GM12878 (cell line): ENCODE data around the gene TRERF1. TPM values are rescaled to one million over a fixed set of nuclear protein-coding genes. Genes with fewer than 3 reads are reported as not detected.

Experiments
- BCL3 ChIP-seq: IDR thresholded peaks from 2 replicates; pipeline ENCODE4 v1.6.1; 2011; ENCODE audit warnings: borderline replicate concordance, low read depth, mild to moderate bottlenecking, moderate library complexity, low read length; ENCODE audit not compliant: insufficient read depth, poor library complexity, severe bottlenecking
- BCLAF1 ChIP-seq: fragments of 450-650 bp; IDR thresholded peaks from 2 replicates; pipeline ENCODE4 v1.6.1; 2017; ENCODE audit warnings: antibody characterized with exemption, mild to moderate bottlenecking, moderate library complexity
- CEBPZ ChIP-seq: fragments of 150-350 bp; IDR thresholded peaks from 2 replicates; pipeline ENCODE4 v1.6.1; 2016; ENCODE audit warnings: low read depth, low read length
- ELK1 ChIP-seq: IDR thresholded peaks from 2 replicates; pipeline ENCODE4 v1.6.1; 2012; ENCODE audit warnings: low read depth, low read length, improper control_type of control experiment
- HDGF ChIP-seq: fragments of 450-650 bp; IDR thresholded peaks from 2 replicates; pipeline ENCODE4 v1.6.1; 2016; ENCODE audit warnings: antibody characterized with exemption
- IKZF1 ChIP-seq: fragments of 450-650 bp; conservative IDR thresholded peaks from 2 replicates; pipeline ENCODE4 v1.6.1; 2017; ENCODE audit warnings: antibody characterized with exemption, mild to moderate bottlenecking
- JUNB ChIP-seq: IDR thresholded peaks from 2 replicates; pipeline ENCODE4 v1.6.1; 2016; ENCODE audit warnings: antibody characterized with exemption, mild to moderate bottlenecking
- MAX ChIP-seq: IDR thresholded peaks from 2 replicates; pipeline ENCODE4 v1.6.1; 2012; ENCODE audit warnings: low read depth, low read length, improper control_type of control experiment
- MEF2A ChIP-seq: IDR thresholded peaks from 2 replicates; pipeline ENCODE4 v1.6.1; 2011; ENCODE audit warnings: low read depth, mild to moderate bottlenecking, low read length, moderate library complexity; ENCODE audit not compliant: insufficient read depth
- MEF2B ChIP-seq: fragments of 450-650 bp; IDR thresholded peaks from 2 replicates; pipeline ENCODE4 v1.6.1; 2018; ENCODE audit warnings: mild to moderate bottlenecking, moderate library complexity; ENCODE audit not compliant: partially characterized antibody, poor library complexity, severe bottlenecking
- NBN ChIP-seq: fragments of 450-650 bp; IDR thresholded peaks from 2 replicates; pipeline ENCODE4 v1.6.1; 2016
- NFIC ChIP-seq: IDR thresholded peaks from 2 replicates; pipeline ENCODE4 v1.6.1; 2012; ENCODE audit warnings: low read depth, mild to moderate bottlenecking, inconsistent platforms, low read length, moderate library complexity
- NR2C2 ChIP-seq: IDR thresholded peaks from 2 replicates; pipeline ENCODE4 v1.6.1; 2011; ENCODE audit warnings: borderline replicate concordance, low read depth; ENCODE audit not compliant: control insufficient read depth, insufficient read length
- NRF1 ChIP-seq: conservative IDR thresholded peaks from 2 replicates; pipeline ENCODE4 v1.6.1; 2011; ENCODE audit warnings: mild to moderate bottlenecking, low read depth, low read length, improper control_type of control experiment
- POLR2AphosphoS2 ChIP-seq: IDR thresholded peaks from 2 replicates; pipeline ENCODE4 v1.6.1; 2011; ENCODE audit warnings: low read depth, mild to moderate bottlenecking, low read length, improper control_type of control experiment, moderate library complexity
- RAD51 ChIP-seq: fragments of 450-650 bp; IDR thresholded peaks from 2 replicates; pipeline ENCODE4 v1.6.1; 2016; ENCODE audit warnings: moderate library complexity, mild to moderate bottlenecking, inconsistent platforms
- RFX5 ChIP-seq: IDR thresholded peaks from 2 replicates; pipeline ENCODE4 v1.6.1; 2011; ENCODE audit warnings: low read depth, low read length, improper control_type of control experiment
- SMAD5 ChIP-seq: IDR thresholded peaks from 2 replicates; pipeline ENCODE4 v1.6.1; 2016; ENCODE audit warnings: antibody characterized with exemption, low read depth
- ZNF207 ChIP-seq: fragments of 450-650 bp; IDR thresholded peaks from 2 replicates; pipeline ENCODE4 v1.6.1; 2014; ENCODE audit warnings: antibody characterized with exemption, mild to moderate bottlenecking, borderline replicate concordance
- ZNF217 ChIP-seq: fragments of 450-650 bp; IDR thresholded peaks from 2 replicates; pipeline ENCODE4 v1.6.1; 2017; ENCODE audit warnings: antibody characterized with exemption, mild to moderate bottlenecking
- ZNF274 ChIP-seq: IDR thresholded peaks from one replicate; pipeline ENCODE4 v1.8.0; 2011; ENCODE audit not compliant: insufficient read length, insufficient read depth
- ZSCAN29 ChIP-seq: fragments of 450-650 bp; IDR thresholded peaks from 2 replicates; pipeline ENCODE4 v1.6.1; 2017; ENCODE audit warnings: mild to moderate bottlenecking, moderate library complexity
- polyA plus RNA-seq, 11 experiments: library from polyadenylated mRNA; depleted of rRNA in 4 of 11; unstranded in 6 of 11; stranded (reverse) in 5 of 11; fragments of >200 nt; fragmentation: Nextera tagmentation in 4 of 11; fragmentation: Illumina TruSeq in 1 of 11; extraction: Ambion mirVana in 4 of 11; extraction: Trizol in 1 of 11; gene quantifications; 1 replicate in 1 of 11; 2 replicates in 10 of 11; pipeline versions ENCODE4 v1.2.1 to v1.2.3, GENCODE V29; 2011 to 2016; ENCODE audit warnings: inconsistent platforms in 2 of 11, missing spikeins in 2 of 11, low read depth in 1 of 11
- total RNA-seq, 4 experiments: library from RNA; depleted of rRNA in 3 of 4; stranded (reverse); fragments of >200 nt in 3 of 4; fragmentation: Illumina TruSeq in 1 of 4; extraction: Trizol in 1 of 4; gene quantifications; 2 replicates each; pipeline versions ENCODE4 v1.2.1 to v1.2.3, GENCODE V29; 2013 to 2021

Gene TRERF1
- total and polyA plus RNA-seq, 10 of the 15 experiments (the other 5 are each of a cell fraction or from before 2014, with no cell fraction given), result 2.2 to 19.4 (median 7.2) TPM

GRCh38 chr6:42224222-42225028 is 227.3 kb downstream of the TRERF1 start (continued):
- peak; percentile 40; the same call in 1 of the 2 replicates for TF ChIP-seq IKZF1
- TF ChIP-seq ZNF217, result 0 out of 2 replicates have a peak, but pooled peaks have one; percentile 61
- TF ChIP-seq CEBPZ, result no peak
- no peak for TF ChIP-seq NRF1
- no peak for TF ChIP-seq RFX5
- TF ChIP-seq ZSCAN29, result no peak
- TF ChIP-seq MEF2B, result peak; percentile 31
- no peak for TF ChIP-seq HDGF
- TF ChIP-seq NR2C2, result no peak
- no peak for TF ChIP-seq NBN
- TF ChIP-seq NFIC, result peak; percentile 94
- peak; percentile 92 for TF ChIP-seq BCL3
- no peak for TF ChIP-seq ZNF207
- no peak for TF ChIP-seq ELK1
- TF ChIP-seq BCLAF1, result no peak
- no peak for TF ChIP-seq MAX
- TF ChIP-seq MEF2A, result peak; percentile 79
- TF ChIP-seq RAD51, result peak; percentile 37
- peak; percentile 99 for TF ChIP-seq JUNB
- no peak for TF ChIP-seq ZNF274
- no peak for TF ChIP-seq SMAD5
- no peak for TF ChIP-seq POLR2AphosphoS2
